Esophagus squamous epithelium (tissue), 4 donors: Measurements from ENCODE around the gene OR10X1.

ENCODE experiments used
- POLR2A ChIP-seq, 4 donors: fragments of 450-650 bp; IDR thresholded peaks; one replicate each; pipeline ENCODE4 v1.6.1; 2017; ENCODE audit warnings: antibody characterized with exemption in 4 of 4, mild to moderate bottlenecking in 4 of 4, moderate library complexity in 3 of 4
- TF ChIP-seq, protein P1 (sequence below), 6 experiments: fragments of 450-650 bp in 4 of 6; fragments of 200-600 bp in 2 of 6; sonication (generic) in 2 of 6; IDR thresholded peaks; one replicate each; pipeline ENCODE4 v1.5.1; 2016 to 2019; ENCODE audit warnings: antibody characterized with exemption in 6 of 6, mild to moderate bottlenecking in 4 of 6, moderate library complexity in 4 of 6

DNA sequence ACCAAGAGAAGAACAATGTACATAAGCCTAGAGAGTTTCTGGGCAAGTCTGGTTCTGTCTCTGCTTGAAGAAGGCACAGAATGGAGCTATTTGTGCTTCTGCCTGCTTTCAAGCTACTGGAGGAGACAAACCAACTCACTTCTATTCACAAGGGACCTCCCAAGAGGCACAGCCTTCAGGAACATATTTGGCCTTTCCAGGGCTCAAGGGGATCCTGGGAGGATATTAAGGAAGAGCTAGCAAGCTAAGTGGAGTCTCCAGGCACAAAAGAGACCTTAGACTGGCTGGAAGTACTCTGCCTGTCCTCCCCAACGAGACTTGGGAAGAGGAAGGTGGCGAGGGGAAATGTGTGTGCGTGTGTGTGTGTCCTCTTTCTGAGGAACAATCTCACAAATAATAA is 25.3 kb downstream of the OR10X1 start, which contains the start of gene OR6Y1:
- TF ChIP-seq, protein P1, sequence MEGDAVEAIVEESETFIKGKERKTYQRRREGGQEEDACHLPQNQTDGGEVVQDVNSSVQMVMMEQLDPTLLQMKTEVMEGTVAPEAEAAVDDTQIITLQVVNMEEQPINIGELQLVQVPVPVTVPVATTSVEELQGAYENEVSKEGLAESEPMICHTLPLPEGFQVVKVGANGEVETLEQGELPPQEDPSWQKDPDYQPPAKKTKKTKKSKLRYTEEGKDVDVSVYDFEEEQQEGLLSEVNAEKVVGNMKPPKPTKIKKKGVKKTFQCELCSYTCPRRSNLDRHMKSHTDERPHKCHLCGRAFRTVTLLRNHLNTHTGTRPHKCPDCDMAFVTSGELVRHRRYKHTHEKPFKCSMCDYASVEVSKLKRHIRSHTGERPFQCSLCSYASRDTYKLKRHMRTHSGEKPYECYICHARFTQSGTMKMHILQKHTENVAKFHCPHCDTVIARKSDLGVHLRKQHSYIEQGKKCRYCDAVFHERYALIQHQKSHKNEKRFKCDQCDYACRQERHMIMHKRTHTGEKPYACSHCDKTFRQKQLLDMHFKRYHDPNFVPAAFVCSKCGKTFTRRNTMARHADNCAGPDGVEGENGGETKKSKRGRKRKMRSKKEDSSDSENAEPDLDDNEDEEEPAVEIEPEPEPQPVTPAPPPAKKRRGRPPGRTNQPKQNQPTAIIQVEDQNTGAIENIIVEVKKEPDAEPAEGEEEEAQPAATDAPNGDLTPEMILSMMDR (IDR thresholded peaks at IDR 0.05): no peak
- no peak for TF ChIP-seq POLR2A (IDR thresholded peaks at IDR 0.05)
